A549 (cell line): Measurements from ENCODE around the gene ATP13A5.

ENCODE experiments used
- BCL3 ChIP-seq: fragments of >200 bp; sonication (Bioruptor Twin); formaldehyde crosslinking; IDR thresholded peaks from 3 replicates; pipeline ENCODE4 v1.6.1; 2016
- BHLHE40 ChIP-seq: IDR thresholded peaks from 2 replicates; pipeline ENCODE4 v1.6.1; 2012; ENCODE audit warnings: low read depth, low read length, inconsistent platforms
- CEBPB ChIP-seq, 2 experiments: fragments of >200 bp in 1 of 2; sonication (Bioruptor Twin) in 1 of 2; formaldehyde crosslinking in 1 of 2; IDR thresholded peaks; 2 replicates each; pipeline ENCODE4 v1.6.1; 2012 to 2016
- CTCF ChIP-seq: fragments of >200 bp; sonication (Bioruptor Twin); formaldehyde crosslinking; IDR thresholded peaks from 3 replicates; pipeline ENCODE4 v1.5.1; 2016
- FOSL2 ChIP-seq, 2 experiments: fragments of 450-650 bp in 1 of 2; fragments of >200 bp in 1 of 2; sonication (Bioruptor Twin) in 1 of 2; formaldehyde crosslinking; IDR thresholded peaks; 2 replicates each; pipeline versions ENCODE4 v1.5.0 to v1.6.1; 2016 to 2020; ENCODE audit warnings: mild to moderate bottlenecking in 1 of 2, moderate library complexity in 1 of 2
- KDM1A ChIP-seq: fragments of 200-600 bp; sonication (generic); IDR thresholded peaks from 2 replicates; pipeline ENCODE4 v1.6.1; 2016; ENCODE audit warnings: low read depth, mild to moderate bottlenecking
- MAFK ChIP-seq: fragments of 450-650 bp; IDR thresholded peaks from 2 replicates; pipeline ENCODE4 v1.6.1; 2014; ENCODE audit not compliant: partially characterized antibody
- MAX ChIP-seq: IDR thresholded peaks from 2 replicates; pipeline ENCODE4 v1.6.1; 2012

- no peak for TF ChIP-seq CTCF
- no peak for TF ChIP-seq KDM1A
- no peak for TF ChIP-seq MAFK
- no peak for TF ChIP-seq MAX
- TF ChIP-seq BCL3, result no peak
- no peak for TF ChIP-seq CEBPB (IDR thresholded peaks at IDR 0.05)
- no peak for TF ChIP-seq FOSL2 (IDR thresholded peaks at IDR 0.05)
- TF ChIP-seq FOSL2 (CRISPR knock-in tag; IDR thresholded peaks at IDR 0.05), result no peak
- TF ChIP-seq BHLHE40, result no peak
Observed at GRCh38 chr3:193343726-193344222, 34.8 kb downstream of the ATP13A5 start.
